Mucosa of descending colon (tissue), 3 donors: Measurements from ENCODE around the gene GOLGA8F. TPM values are rescaled to one million over a fixed set of nuclear protein-coding genes. Genes with fewer than 3 reads are reported as not detected.
"Not testable (repeated sequence)": the region's sequence is repeated elsewhere in the genome, so short reads cannot be mapped to it uniquely, and the experiment has no call there.

Experiments
- ATAC-seq: fragments of 200-7000 bp; cut with Tn5 transposase; one replicate; pipeline ENCODE4 v1.9.1; 2020; ENCODE audit warnings: mild to moderate bottlenecking, moderate library complexity
- DNase-seq, 3 donors: peaks; one replicate each; pipeline ENCODE4 v3.0.0-alpha.2; 2020
- H3K36me3 ChIP-seq: fragments of 200-600 bp; one replicate; pipeline ENCODE4 v1.8.0; 2021; ENCODE audit warnings: low read depth, mild to moderate bottlenecking
- H3K4me1 ChIP-seq: fragments of 200-600 bp; one replicate; pipeline ENCODE4 v1.8.0; 2021; ENCODE audit warnings: low read depth, mild to moderate bottlenecking
- H3K4me3 ChIP-seq: fragments of 200-600 bp; one replicate; pipeline ENCODE4 v1.8.0; 2021; ENCODE audit warnings: mild to moderate bottlenecking
- H3K9me3 ChIP-seq: fragments of 200-600 bp; one replicate; pipeline ENCODE4 v1.8.0; 2021; ENCODE audit warnings: mild to moderate bottlenecking
- intact Hi-C, 2 donors: fragments of 100-400 bp; cut with DNase I in 1 of 2; cut with micrococcal nuclease in 1 of 2; formaldehyde crosslinking; loops; one replicate each; pipeline versions ENCODE4 v1.11.0 to v1.11.1; 2022; cut with DNase I, micrococcal nuclease
- long read RNA-seq, 2 donors: library from polyadenylated mRNA; unstranded; transcript quantifications; one replicate each; pipeline ENCODE4 v2.0.0, GENCODE V29; 2019 to 2021
- microRNA-seq: library from miRNA; unstranded; fragments of <30 nt; microRNA quantifications from one replicate; pipeline ENCODE4, GENCODE V29; 2019
- total RNA-seq, 3 donors: library from RNA; stranded (reverse); fragmentation: NEBNext Ultra II Directional in 2 of 3; extraction: Animal tissue kit (Norgen Biotek cat#: 25700) in 2 of 3; gene quantifications; one replicate each; pipeline versions ENCODE4 v1.2.1 to v1.2.4, GENCODE V29; 2021 to 2023
- donor health status: DM: no; HTN: no; CAD: no; lungs with moderate emphysema.
- donor health status: DM: no; HTN: no; CAD: no.
- donor health status: DM: no; HTN: yes; CAD: no.

The GOLGA8F gene
- not detected for total RNA-seq
- long read RNA-seq, donor 1 = 0 reads
- long read RNA-seq, donor 2 = 0 reads

- H3K4me3 ChIP-seq, H3K36me3 ChIP-seq, intact Hi-C loops, DNase-seq, H3K4me1 ChIP-seq, H3K9me3 ChIP-seq, ATAC-seq: not testable (repeated sequence)
These were observed at the start of gene GOLGA8F for GRCh38 chr15:28378364-28378763. Gene GOLGA8F (plus strand): TSS chr15:28378664. CDS start chr15:28378762, 98 bp downstream.

GRCh38 chr15:28357984-28358383 is 20.5 kb upstream of the GOLGA8F start, which contains the start of gene GOLGA6L24:
Gene GOLGA6L24 (minus strand): TSS chr15:28358084. CDS start chr15:28358023, 61 bp downstream.
- intact Hi-C loops, DNase-seq, ATAC-seq, H3K9me3 ChIP-seq, H3K4me1 ChIP-seq, H3K4me3 ChIP-seq, H3K36me3 ChIP-seq: not testable (repeated sequence)

- H3K4me1 ChIP-seq, H3K4me3 ChIP-seq, intact Hi-C loops, H3K36me3 ChIP-seq, H3K9me3 ChIP-seq, ATAC-seq: not testable (repeated sequence)
- DNase-seq = peak in 1 of 3 donors; percentile 9
These were observed 13.0 kb upstream of the GOLGA8F start for GRCh38 chr15:28365502-28365901.

GRCh38 chr15:28380053-28380452 is 1.6 kb downstream of the GOLGA8F start:
- DNase-seq, H3K4me1 ChIP-seq, H3K36me3 ChIP-seq, H3K4me3 ChIP-seq, ATAC-seq, intact Hi-C loops, H3K9me3 ChIP-seq: not testable (repeated sequence)

GRCh38 chr15:28396022-28396421 is 17.6 kb downstream of the GOLGA8F start:
- intact Hi-C loops, ATAC-seq, H3K9me3 ChIP-seq, H3K4me1 ChIP-seq, DNase-seq, H3K36me3 ChIP-seq, H3K4me3 ChIP-seq: not testable (repeated sequence)

- H3K4me1 ChIP-seq, intact Hi-C loops, H3K4me3 ChIP-seq, H3K9me3 ChIP-seq, ATAC-seq, H3K36me3 ChIP-seq, DNase-seq: not testable (repeated sequence)
These were observed 24.4 kb downstream of the GOLGA8F start for GRCh38 chr15:28402774-28403435.

GRCh38 chr15:28420470-28420869 is 42.0 kb downstream of the GOLGA8F start:
- ATAC-seq, H3K36me3 ChIP-seq: not testable (repeated sequence)

GRCh38 chr15:28435594-28435993 is 57.1 kb downstream of the GOLGA8F start:
- H3K4me3 ChIP-seq, ATAC-seq, intact Hi-C loops: not testable (repeated sequence)

More at GRCh38 chr15:28420470-28420869, 42.0 kb downstream of the GOLGA8F start:
- H3K9me3 ChIP-seq, DNase-seq, intact Hi-C loops, H3K4me1 ChIP-seq, H3K4me3 ChIP-seq: not testable (repeated sequence)

More at GRCh38 chr15:28435594-28435993, 57.1 kb downstream of the GOLGA8F start:
- not testable (repeated sequence) for H3K4me1 ChIP-seq, DNase-seq, H3K36me3 ChIP-seq, H3K9me3 ChIP-seq

Small RNA genes within 50 kb of the gene (microRNA-seq; reads per million reads assigned to microRNA genes)
- not detected for gene MIR4509-2

Other genes with a start within 250 kb of the GOLGA8F start
- 100 to 1,000 TPM in 1 of 3 donors, 10 to 100 TPM in 2; 61.2 to 109 (median 73.9) TPM for gene HERC2, start 56.5 kb upstream of the GOLGA8F start, total RNA-seq
- not detected for gene GOLGA6L24, start 20.6 kb upstream of the GOLGA8F start, total RNA-seq
- gene GOLGA8G, start 154.3 kb downstream of the GOLGA8F start, total RNA-seq = not detected
- gene GOLGA6L25, start 174.9 kb downstream of the GOLGA8F start, total RNA-seq = not detected